OCI-LY1 (cell line): ENCODE data around the gene MAGI2.
A peak's percentile ranks its signal among the peaks of the same experiment; 100 is the strongest.

ENCODE experiments used
- H2AFZ ChIP-seq: fragments of 200-600 bp; sonication (generic), shearing (Covaris generic); 2 replicates; pipeline ENCODE4 v1.6.0; 2014; ENCODE audit warnings: antibody characterized with exemption, mild to moderate bottlenecking, low read length
- H3F3A ChIP-seq: fragments of 200-600 bp; sonication (generic), shearing (Covaris generic); 2 replicates; pipeline ENCODE4 v1.6.0; 2014; ENCODE audit warnings: mild to moderate bottlenecking, antibody characterized with exemption, low read length, moderate library complexity; ENCODE audit not compliant: insufficient read depth
- H3K27ac ChIP-seq: fragments of 200-600 bp; sonication (generic); 2 replicates; pipeline ENCODE4 v1.5.1; 2014; ENCODE audit warnings: low read length, mixed run types, mild to moderate bottlenecking, low read depth; ENCODE audit not compliant: poor library complexity, severe bottlenecking
- H3K27me3 ChIP-seq: fragments of 200-600 bp; sonication (generic); 2 replicates; pipeline ENCODE4 v1.6.0; 2014; ENCODE audit warnings: antibody characterized with exemption, mild to moderate bottlenecking, low read length, moderate library complexity; ENCODE audit not compliant: insufficient read depth
- H3K36me3 ChIP-seq: fragments of 200-600 bp; sonication (generic); 2 replicates; pipeline ENCODE4 v1.6.1; 2014; ENCODE audit warnings: mild to moderate bottlenecking, antibody characterized with exemption, low read length, moderate library complexity, mixed read lengths; ENCODE audit not compliant: insufficient read depth
- H3K4me1 ChIP-seq: fragments of 200-600 bp; sonication (generic); 2 replicates; pipeline ENCODE4 v1.5.1; 2014; ENCODE audit warnings: mild to moderate bottlenecking, low read length, moderate library complexity; ENCODE audit not compliant: insufficient read depth, severe bottlenecking
- H3K4me2 ChIP-seq: fragments of 200-600 bp; sonication (generic), shearing (Covaris generic); 2 replicates; pipeline ENCODE4 v1.6.1; 2014; ENCODE audit warnings: low read length
- H3K4me3 ChIP-seq: fragments of 200-600 bp; sonication (generic); 2 replicates; pipeline ENCODE4 v1.5.1; 2014; ENCODE audit warnings: low read length, low read depth, mild to moderate bottlenecking, mixed read lengths; ENCODE audit not compliant: poor library complexity, severe bottlenecking
- H3K79me2 ChIP-seq: fragments of 200-600 bp; shearing (Covaris generic); 2 replicates; pipeline ENCODE4 v1.6.1; 2016; ENCODE audit warnings: mixed run types, low read length, mixed read lengths; ENCODE audit not compliant: insufficient read depth
- H3K9ac ChIP-seq: fragments of 200-600 bp; sonication (generic), shearing (Covaris generic); 2 replicates; pipeline ENCODE4 v1.6.1; 2014; ENCODE audit warnings: mild to moderate bottlenecking, low read length, mixed read lengths
- H3K9me2 ChIP-seq: fragments of 200-600 bp; sonication (generic), shearing (Covaris generic); 2 replicates; pipeline ENCODE4 v1.6.1; 2014; ENCODE audit warnings: low read depth, mild to moderate bottlenecking, low read length, mixed read lengths
- H3K9me3 ChIP-seq: fragments of 200-600 bp; shearing (Covaris generic); 2 replicates; pipeline ENCODE4 v1.6.1; 2014; ENCODE audit warnings: low read length, mixed read lengths
- H4K20me1 ChIP-seq: fragments of 200-600 bp; sonication (generic), shearing (Covaris generic); 2 replicates; pipeline ENCODE4 v1.6.0; 2016; ENCODE audit warnings: mild to moderate bottlenecking, low read length; ENCODE audit not compliant: insufficient read depth
- CTCF ChIP-seq: fragments of 200-600 bp; sonication (generic), shearing (Covaris generic); IDR thresholded peaks from 2 replicates; pipeline ENCODE4 v1.5.1; 2017; ENCODE audit warnings: mild to moderate bottlenecking, antibody characterized with exemption, low read length, moderate library complexity, mixed read lengths
- EZH2 ChIP-seq: fragments of 200-600 bp; sonication (generic), shearing (Covaris generic); IDR thresholded peaks from 2 replicates; pipeline ENCODE4 v1.8.0; 2017; ENCODE audit warnings: borderline replicate concordance, mixed run types, mild to moderate bottlenecking, antibody characterized with exemption, low read length, moderate library complexity, mixed read lengths

Gene MAGI2

GRCh38 chr7:79258826-79259225 is 194.6 kb downstream of the MAGI2 start:
- H3F3A ChIP-seq = no peaks in the 10 kb centered on the region

GRCh38 chr7:79257959-79258358 is 195.5 kb downstream of the MAGI2 start:
- H3K4me3 ChIP-seq = no peak overlapping the region
- no peaks in the 10 kb centered on the region for H3K36me3 ChIP-seq
- H3K4me1 ChIP-seq = no peaks in the 10 kb centered on the region
- no peak overlapping the region for H2AFZ ChIP-seq
- no peak overlapping the region for H3K9ac ChIP-seq
- TF ChIP-seq EZH2 (no peak), CTCF (no peak)
- H3K9me3 ChIP-seq = no peaks in the 10 kb centered on the region
- H3K79me2 ChIP-seq = no peaks in the 10 kb centered on the region
- H3K4me2 ChIP-seq = no peak overlapping the region
- no peak overlapping the region for H3K27ac ChIP-seq
- no peaks in the 10 kb centered on the region for H3K9me2 ChIP-seq
- no peaks in the 10 kb centered on the region for H3F3A ChIP-seq
- H4K20me1 ChIP-seq = no peaks in the 10 kb centered on the region; the same call in 1 of the 2 replicates
- H3K27me3 ChIP-seq = no peaks in the 10 kb centered on the region

More at GRCh38 chr7:79258826-79259225, 194.6 kb downstream of the MAGI2 start:
- Histone ChIP-seq H3K4me3 (no peak overlapping the region), H3K36me3 (no peaks in the 10 kb centered on the region), H3K27ac (no peak overlapping the region), H3K4me2 (no peak overlapping the region), H3K9ac (no peak overlapping the region), H3K9me3 (no peaks in the 10 kb centered on the region), H3K4me1 (no peaks in the 10 kb centered on the region), H2AFZ (no peak overlapping the region), H3K27me3 (no peaks in the 10 kb centered on the region), H3K9me2 (no peaks in the 10 kb centered on the region), H3K79me2 (no peaks in the 10 kb centered on the region), H4K20me1 (no peaks in the 10 kb centered on the region; the same call in 1 of the 2 replicates)
- TF ChIP-seq EZH2 (no peak), CTCF (no peak)

GRCh38 chr7:79245623-79246249 is 207.7 kb downstream of the MAGI2 start:
- Histone ChIP-seq H3K9ac (no peak overlapping the region), H3K27me3 (no peaks in the 10 kb centered on the region), H3K79me2 (no peaks in the 10 kb centered on the region), H3K4me2 (no peak overlapping the region), H4K20me1 (no peaks in the 10 kb centered on the region), H3K27ac (no peak overlapping the region), H2AFZ (no peak overlapping the region), H3K4me1 (no peaks in the 10 kb centered on the region), H3K9me2 (no peaks in the 10 kb centered on the region), H3F3A (no peaks in the 10 kb centered on the region), H3K9me3 (no peaks in the 10 kb centered on the region), H3K36me3 (no peaks in the 10 kb centered on the region), H3K4me3 (no peak overlapping the region)
- TF ChIP-seq CTCF = peak; percentile 32; the same call in 1 of the 2 replicates
- no peak for TF ChIP-seq EZH2
